HCT116 (cell line): ENCODE results near the gene CACNG1. TPM values are rescaled to one million over a fixed set of nuclear protein-coding genes. Genes with fewer than 3 reads are reported as not detected.

Experiments used
- ATAC-seq: fragments of 200-7000 bp; cut with Tn5 transposase; 2 replicates; pipeline ENCODE4 v1.9.1; 2020; ENCODE audit warnings: mild to moderate bottlenecking, moderate library complexity
- BruUV-seq: library from RNA; stranded (reverse); fragments of 400-500 nt; replicated peaks from 2 replicates; lab custom pipeline; 2021; lab: Mats Ljungman, UMichigan
- CTCF ChIA-PET: fragments of 300-600 bp; sonication (Branson Sonifier 250); formaldehyde crosslinking; loops from one replicate; lab custom pipeline; 2021; ENCODE audit warnings: antibody characterized with exemption; lab: Charles Lee
- POLR2A ChIA-PET: fragments of 300-600, 350-600 bp; sonication (Branson Sonifier 250); formaldehyde crosslinking; loops from one replicate; lab custom pipeline; 2021; ENCODE audit warnings: antibody characterized with exemption; lab: Charles Lee
- RAD21 ChIA-PET, 2 experiments: fragments of 300-600 bp; sonication (Branson Sonifier 250); formaldehyde crosslinking; loops; one replicate each; lab custom pipeline; 2023; ENCODE audit warnings: low total read pairs in 2 of 2; ENCODE audit not compliant: uncharacterized antibody in 2 of 2, unreplicated experiment in 2 of 2, low non-redundant PET in 1 of 2; lab: Charles Lee
- DNase-seq: peaks from one replicate; pipeline ENCODE4 v3.0.0-alpha.2; 2010; ENCODE audit warnings: low read depth, low spot score
- H2AFZ ChIP-seq: fragments of 200-600 bp; shearing (Covaris generic), sonication (generic); 2 replicates; pipeline ENCODE4 v1.6.1; 2017; ENCODE audit warnings: low read depth, mixed run types, mixed read lengths, antibody characterized with exemption, low read length; ENCODE audit not compliant: poor library complexity, severe bottlenecking
- H3K27ac ChIP-seq: 2 replicates; pipeline ENCODE4 v1.5.1; 2012; ENCODE audit warnings: low read depth, low read length
- H3K27me3 ChIP-seq: fragments of 200-600 bp; sonication (generic); 2 replicates; pipeline ENCODE4 v1.6.1; 2016; ENCODE audit warnings: mixed run types, low read length, mixed read lengths; ENCODE audit not compliant: insufficient read depth
- H3K36me3 ChIP-seq, 2 experiments: fragments of 200-500 bp in 1 of 2; fragments of 200-600 bp in 1 of 2; sonication (Bioruptor generic) in 1 of 2; sonication (generic) in 1 of 2; 2 replicates each; pipeline versions ENCODE4 v1.5.1 to v1.6.1; 2014 to 2016; ENCODE audit warnings: low read length in 2 of 2, inconsistent platforms in 1 of 2, mixed read lengths in 1 of 2, mixed run types in 1 of 2; ENCODE audit not compliant: insufficient read depth in 2 of 2, control insufficient read depth in 1 of 2
- H3K4me1 ChIP-seq, 2 experiments: fragments of 200-600 bp in 1 of 2; sonication (generic) in 1 of 2; 2 replicates each; pipeline versions ENCODE4 v1.5.1 to v1.6.1; 2012 to 2017; ENCODE audit warnings: low read length in 2 of 2, inconsistent platforms in 1 of 2, mild to moderate bottlenecking in 1 of 2, mixed read lengths in 1 of 2, mixed run types in 1 of 2, moderate library complexity in 1 of 2; ENCODE audit not compliant: insufficient read depth in 2 of 2, control insufficient read depth in 1 of 2
- H3K4me2 ChIP-seq: fragments of 200-600 bp; sonication (generic); 2 replicates; pipeline ENCODE4 v1.6.1; 2017; ENCODE audit warnings: mixed run types, low read length, mixed read lengths
- H3K4me3 ChIP-seq, 2 experiments: fragments of 200-600 bp in 1 of 2; sonication (generic) in 1 of 2; replicated peaks in 1 of 2; 2 replicates each; pipeline ENCODE4 v1.5.1; 2011 to 2016; ENCODE audit warnings: low read length in 2 of 2, control low read depth in 1 of 2, low read depth in 1 of 2, mild to moderate bottlenecking in 1 of 2, mixed read lengths in 1 of 2, mixed run types in 1 of 2
- H3K79me2 ChIP-seq: fragments of 200-600 bp; sonication (generic); 2 replicates; pipeline ENCODE4 v1.6.1; 2017; ENCODE audit warnings: mild to moderate bottlenecking, mixed run types, low read length, moderate library complexity, mixed read lengths; ENCODE audit not compliant: insufficient read depth
- H3K9ac ChIP-seq: fragments of 200-600 bp; sonication (generic); 2 replicates; pipeline ENCODE4 v1.6.1; 2016; ENCODE audit warnings: low read length, mixed read lengths
- H3K9me2 ChIP-seq: fragments of 200-600 bp; sonication (generic), shearing (Covaris generic); 2 replicates; pipeline ENCODE4 v1.6.1; 2017; ENCODE audit warnings: mixed run types, mild to moderate bottlenecking, moderate library complexity; ENCODE audit not compliant: insufficient read depth
- H3K9me3 ChIP-seq, 2 experiments: fragments of 200-500 bp in 1 of 2; fragments of 200-600 bp in 1 of 2; sonication (Bioruptor generic) in 1 of 2; sonication (generic) in 1 of 2; 2 replicates each; pipeline ENCODE4 v1.6.1; 2014 to 2017; ENCODE audit warnings: low read length in 2 of 2, mixed read lengths in 2 of 2, inconsistent platforms in 1 of 2, low read depth in 1 of 2, mild to moderate bottlenecking in 1 of 2, mixed run types in 1 of 2, moderate library complexity in 1 of 2; ENCODE audit not compliant: control insufficient read depth in 1 of 2, insufficient read depth in 1 of 2
- H4K20me1 ChIP-seq: fragments of 200-600 bp; sonication (generic), shearing (Covaris generic); 2 replicates; pipeline ENCODE4 v1.6.1; 2017; ENCODE audit warnings: mixed run types, mild to moderate bottlenecking, moderate library complexity; ENCODE audit not compliant: insufficient read depth
- ATF3 ChIP-seq: IDR thresholded peaks from 2 replicates; pipeline ENCODE4 v1.6.1; 2012
- CBX3 ChIP-seq: IDR thresholded peaks from 2 replicates; pipeline ENCODE4 v1.6.1; 2012; ENCODE audit warnings: low read depth
- CEBPB ChIP-seq: IDR thresholded peaks from 2 replicates; pipeline ENCODE4 v1.6.1; 2012; ENCODE audit warnings: low read depth
- EGR1 ChIP-seq: IDR thresholded peaks from 2 replicates; pipeline ENCODE4 v1.6.1; 2012; ENCODE audit warnings: low read depth
- ELF1 ChIP-seq: IDR thresholded peaks from 2 replicates; pipeline ENCODE4 v1.6.1; 2012; ENCODE audit warnings: low read depth, borderline replicate concordance
- EZH2 ChIP-seq: fragments of 200-600 bp; sonication (generic); IDR thresholded peaks from 2 replicates; pipeline ENCODE4 v1.6.1; 2017; ENCODE audit warnings: antibody characterized with exemption, mixed run types
- FOSL1 ChIP-seq: IDR thresholded peaks from 2 replicates; pipeline ENCODE4 v1.6.1; 2012; ENCODE audit warnings: low read depth
- SIN3A ChIP-seq: IDR thresholded peaks from 2 replicates; pipeline ENCODE4 v1.6.1; 2012; ENCODE audit warnings: low read depth
- SRF ChIP-seq: IDR thresholded peaks from 2 replicates; pipeline ENCODE4 v1.6.1; 2012; ENCODE audit warnings: low read depth
- TCF7L2 ChIP-seq: IDR thresholded peaks from 2 replicates; pipeline ENCODE4 v1.7.0; 2011; ENCODE audit warnings: borderline replicate concordance, inconsistent platforms; ENCODE audit not compliant: insufficient read depth, insufficient read length; ENCODE audit errors: extremely low read depth
- YY1 ChIP-seq: IDR thresholded peaks from 2 replicates; pipeline ENCODE4 v1.6.1; 2011; ENCODE audit warnings: low read length, low read depth, moderate library complexity, mild to moderate bottlenecking; ENCODE audit not compliant: insufficient replicate concordance; ENCODE audit errors: extremely low read depth
- ZBTB33 ChIP-seq: IDR thresholded peaks from 2 replicates; pipeline ENCODE4 v1.6.1; 2011; ENCODE audit warnings: mild to moderate bottlenecking, low read length, moderate library complexity; ENCODE audit not compliant: insufficient replicate concordance; ENCODE audit errors: extremely low read depth
- ZFX ChIP-seq: fragments of 450-650 bp; IDR thresholded peaks from 2 replicates; pipeline ENCODE4 v1.6.1; 2017
- ZNF274 ChIP-seq: fragments of 200-500 bp; sonication (Bioruptor generic); IDR thresholded peaks from 2 replicates; pipeline ENCODE4 v1.6.1; 2014; ENCODE audit warnings: mild to moderate bottlenecking, low read depth, low read length, inconsistent platforms
- intact Hi-C: fragments of 100-400 bp; cut with micrococcal nuclease; formaldehyde crosslinking; loops from 2 replicates; pipeline ENCODE4 v1.10.0; 2022
- total RNA-seq: library from RNA; stranded (reverse); gene quantifications from one replicate; pipeline ENCODE4 v1.2.1, GENCODE V29; 2021; ENCODE audit not compliant: unreplicated experiment

The CACNG1 gene
- total RNA-seq, 1 experiment from 2014 or later = not detected

- intact Hi-C loops = no loop called here
- Histone ChIP-seq H4K20me1 (no peaks in the 10 kb centered on the region), H2AFZ (no peak overlapping the region), H3K9me2 (no peaks in the 10 kb centered on the region), H3K4me3 (no peak overlapping the region), H3K9ac (no peak overlapping the region), H3K36me3 (peaks cover 20 to 26% of the 10 kb centered on the region in 2 experiments), H3K4me1 (no peaks in the 10 kb centered on the region), H3K79me2 (no peaks in the 10 kb centered on the region), H3K9me3 (no peaks in the 10 kb centered on the region), H3K27ac (no peak overlapping the region), H3K27me3 (no peaks in the 10 kb centered on the region), H3K4me2 (no peak overlapping the region)
- ATAC-seq = no peak
- no peak for DNase-seq
- ChIA-PET CTCF (interaction anchor here (1.3 kb wide), 1 partner anchor 116 kb away, joined by 4 read pairs; no protein-coding TSS in a partner anchor), RAD21 (no interaction called here), POLR2A (no interaction called here)
- no peak for TF ChIP-seq ZFX
- no peak for TF ChIP-seq CBX3
- TF ChIP-seq EGR1 = no peak
- no peak for TF ChIP-seq EZH2
- TF ChIP-seq CEBPB = no peak
- no peak for TF ChIP-seq TCF7L2
- no peak for TF ChIP-seq ATF3
- TF ChIP-seq YY1 = no peak
- TF ChIP-seq SRF = no peak
- no peak for TF ChIP-seq FOSL1
- no peak for TF ChIP-seq ZBTB33
- TF ChIP-seq ZNF274 = no peak
- no peak for TF ChIP-seq SIN3A
- no peak for TF ChIP-seq ELF1
- no TSS peak for BruUV-seq
Observed at GRCh38 chr17:67105213-67105612, 60.9 kb downstream of the CACNG1 start.

Other genes with a start within 250 kb of the CACNG1 start
- not detected for gene CACNG5, start 209.4 kb upstream of the CACNG1 start, total RNA-seq
- gene CACNG4, start 79.8 kb upstream of the CACNG1 start, total RNA-seq = not detected
- 40.5 TPM for gene HELZ, start 200.6 kb downstream of the CACNG1 start, total RNA-seq